B cell (primary cell): Measurements from ENCODE around the gene MAD1L1. TPM values are rescaled to one million over a fixed set of nuclear protein-coding genes. Genes with fewer than 3 reads are reported as not detected.

Experiments
- ATAC-seq: fragments of 200-7000 bp; cut with Tn5 transposase; one replicate; pipeline ENCODE4 v1.10.0; 2021; ENCODE audit warnings: low read depth, mild to moderate bottlenecking, moderate number of reproducible peaks, moderate library complexity
- CTCF ChIA-PET: fragments of 350-600 bp; sonication (Branson Sonifier 250); formaldehyde crosslinking; loops from one replicate; lab custom pipeline; 2021; ENCODE audit warnings: antibody characterized with exemption, inconsistent platforms; lab: Charles Lee
- POLR2A ChIA-PET: fragments of 350-600 bp; sonication (Branson Sonifier 250); formaldehyde crosslinking; loops from one replicate; lab custom pipeline; 2021; ENCODE audit warnings: antibody characterized with exemption; lab: Charles Lee
- DNase-seq: peaks from one replicate; pipeline ENCODE4 v3.0.0; 2013
- H2AFZ ChIP-seq: 2 replicates; pipeline ENCODE4 v1.6.1; 2012; ENCODE audit warnings: mild to moderate bottlenecking, low read depth, low read length; ENCODE audit not compliant: insufficient read depth, poor library complexity, severe bottlenecking
- H3K27ac ChIP-seq, 2 donors: 1 replicate in 1 of 2; 2 replicates in 1 of 2; pipeline ENCODE4 v1.5.1; 2012 to 2013; ENCODE audit warnings: low read length in 2 of 2, mild to moderate bottlenecking in 2 of 2, moderate library complexity in 1 of 2
- H3K27me3 ChIP-seq, 4 experiments: fragments of 200-600 bp in 1 of 4; sonication (generic) in 1 of 4; replicated peaks in 1 of 4; 1 replicate in 2 of 4; 2 replicates in 2 of 4; pipeline versions ENCODE4 v1.6.1 to v1.7.0; 2013 to 2016; ENCODE audit warnings: low read length in 3 of 4, mild to moderate bottlenecking in 2 of 4, mixed read lengths in 1 of 4, moderate library complexity in 1 of 4; ENCODE audit not compliant: insufficient read depth in 4 of 4, control insufficient read depth in 3 of 4; ENCODE audit errors: control extremely low read depth in 1 of 4
- H3K36me3 ChIP-seq, 2 experiments: replicated peaks in 1 of 2; 1 replicate in 1 of 2; 2 replicates in 1 of 2; pipeline versions ENCODE4 v1.6.1 to v1.7.1; 2013; ENCODE audit warnings: low read length in 1 of 2; ENCODE audit not compliant: insufficient read depth in 2 of 2, control insufficient read depth in 1 of 2; ENCODE audit errors: control extremely low read depth in 1 of 2, extremely low read depth in 1 of 2
- H3K4me1 ChIP-seq, 2 donors: fragments of 200-600 bp in 1 of 2; sonication (generic) in 1 of 2; 1 replicate in 1 of 2; 2 replicates in 1 of 2; pipeline versions ENCODE4 v1.5.1 to v1.6.1; 2013 to 2017; ENCODE audit warnings: low read length in 2 of 2; ENCODE audit not compliant: control insufficient read depth in 2 of 2, insufficient read depth in 2 of 2
- H3K4me2 ChIP-seq: replicated peaks from 2 replicates; pipeline ENCODE3; 2012; ENCODE audit warnings: mild to moderate bottlenecking, low read depth, low read length; ENCODE audit not compliant: poor library complexity, severe bottlenecking
- H3K4me3 ChIP-seq, 5 experiments: fragments of 200-600 bp in 1 of 5; sonication (generic) in 1 of 5; 1 replicate in 3 of 5; 2 replicates in 2 of 5; pipeline versions ENCODE4 v1.5.1 to v1.7.0; 2011 to 2016; ENCODE audit warnings: low read length in 4 of 5, mild to moderate bottlenecking in 4 of 5, low read depth in 2 of 5, control low read depth in 1 of 5, moderate library complexity in 1 of 5; ENCODE audit not compliant: insufficient read depth in 1 of 5; ENCODE audit errors: control extremely low read depth in 1 of 5, extremely low read depth in 1 of 5
- H3K79me2 ChIP-seq: fragments of 200-600 bp; sonication (generic); one replicate; pipeline ENCODE4 v1.6.0; 2016; ENCODE audit warnings: low read length; ENCODE audit not compliant: control insufficient read depth, insufficient read depth
- H3K9ac ChIP-seq: fragments of 200-600 bp; sonication (generic); 2 replicates; pipeline ENCODE4 v1.6.1; 2017; ENCODE audit warnings: mild to moderate bottlenecking, low read length, moderate library complexity
- H3K9me3 ChIP-seq, 3 donors: one replicate each; pipeline versions ENCODE4 v1.6.1 to v1.7.1; 2013; ENCODE audit warnings: low read length in 2 of 3; ENCODE audit not compliant: control insufficient read depth in 2 of 3, insufficient read depth in 1 of 3; ENCODE audit errors: control extremely low read depth in 1 of 3
- H4K20me1 ChIP-seq: 2 replicates; pipeline ENCODE4 v1.6.0; 2012; ENCODE audit warnings: mild to moderate bottlenecking, low read length; ENCODE audit not compliant: insufficient read depth, control insufficient read depth, poor library complexity, severe bottlenecking
- H3K27ac Mint-ChIP-seq: one replicate; pipeline ENCODE4 v1.8.0; 2021; ENCODE audit warnings: mixed read lengths
- H3K27me3 Mint-ChIP-seq: one replicate; pipeline ENCODE4 v1.8.0; 2021; ENCODE audit warnings: mixed read lengths
- H3K4me1 Mint-ChIP-seq: one replicate; pipeline ENCODE4 v1.8.0; 2021; ENCODE audit warnings: mixed read lengths
- H3K4me3 Mint-ChIP-seq: one replicate; pipeline ENCODE4 v1.8.0; 2021; ENCODE audit warnings: mixed read lengths
- H3K9me3 Mint-ChIP-seq: one replicate; pipeline ENCODE4 v1.8.0; 2022; ENCODE audit warnings: mixed read lengths; ENCODE audit not compliant: insufficient read depth
- EZH2 ChIP-seq: IDR thresholded peaks from 2 replicates; pipeline ENCODE4 v1.6.1; 2012; ENCODE audit warnings: borderline replicate concordance, low read depth, mild to moderate bottlenecking, moderate library complexity, low read length; ENCODE audit not compliant: insufficient read depth, poor library complexity, severe bottlenecking
- WGBS: methylation state at CpG from one replicate; pipeline ENCODE4 v1.1.5; 2013; ENCODE audit warnings: missing lambda C conversion rate; ENCODE audit not compliant: insufficient coverage; 5-methylcytosine and 5-hydroxymethylcytosine counted together
- intact Hi-C: fragments of 100-400 bp; cut with micrococcal nuclease; formaldehyde crosslinking; loops from one replicate; pipeline ENCODE4 v1.10.0; 2022
- polyA plus RNA-seq: library from polyadenylated mRNA; depleted of rRNA; stranded (reverse); fragments of >200 nt; gene quantifications from 2 replicates; pipeline ENCODE4 v1.2.3, GENCODE V29; 2012
- total RNA-seq, 2 donors: library from RNA; stranded (reverse); fragments of 120-200 nt in 1 of 2; gene quantifications; 1 replicate in 1 of 2; 2 replicates in 1 of 2; pipeline versions ENCODE4 v1.2.3 to v1.2.4, GENCODE V29; 2013 to 2022
- TF ChIP-seq, protein P1 (sequence below): fragments of 200-600 bp; IDR thresholded peaks from one replicate; pipeline ENCODE4 v1.8.0; 2022; ENCODE audit warnings: antibody characterized with exemption, mild to moderate bottlenecking

The MAD1L1 gene
- total and polyA plus RNA-seq, 2 donors (not counting 1 experiment from before 2014, with no cell fraction given) = 86.7 to 110 TPM

DNA sequence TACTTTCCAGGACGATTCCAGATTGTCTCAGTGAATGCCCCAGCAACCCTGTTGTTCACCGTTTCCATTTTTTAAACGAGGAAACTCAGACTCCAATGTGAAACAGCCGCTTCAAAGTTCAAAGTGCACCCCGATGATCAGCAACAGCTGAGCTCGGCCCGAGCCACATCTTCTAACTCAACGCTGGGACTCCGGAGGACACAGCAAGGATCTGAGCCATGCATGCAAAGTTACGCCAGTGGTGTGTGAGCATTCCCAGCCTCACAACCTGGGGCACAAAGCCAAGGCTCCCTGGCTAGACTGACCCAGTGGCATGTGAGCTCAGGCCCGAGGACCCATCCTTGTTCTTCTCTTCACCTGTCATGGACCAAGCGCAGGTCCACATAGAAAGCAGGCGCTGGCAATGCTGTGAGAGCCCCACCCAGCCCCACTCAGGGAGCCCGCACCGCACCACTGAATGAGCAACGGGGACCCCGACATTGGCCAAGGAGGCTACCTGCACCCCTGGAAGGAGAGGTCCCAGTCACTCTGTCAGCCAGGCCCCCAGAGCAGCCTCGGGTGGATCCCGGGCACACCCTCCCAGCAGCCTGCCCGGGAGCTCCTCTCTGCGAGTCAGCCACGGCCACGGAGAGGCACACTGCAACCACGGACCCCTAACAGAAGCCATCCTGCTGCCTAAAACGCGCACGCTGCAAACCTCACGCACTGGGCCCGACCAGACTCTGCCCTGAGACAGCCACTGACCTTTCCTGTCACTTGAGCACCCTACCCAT lies 82.9 kb downstream of the MAD1L1 start:
- Histone ChIP-seq H3K79me2 (peaks cover 13% of the 10 kb centered on the region), H3K27me3 (no peaks in the 10 kb centered on the region), H3K9me3 (no peaks in the 10 kb centered on the region), H2AFZ (no peak overlapping the region), H3K4me1 (no peaks in the 10 kb centered on the region), H3K36me3 (peaks cover 0 to 23% of the 10 kb centered on the region in 2 experiments), H4K20me1 (peaks cover 21% of the 10 kb centered on the region), H3K4me3 (no peak overlapping the region), H3K4me2 (no peak overlapping the region), H3K9ac (no peak overlapping the region), H3K27ac (no peak overlapping the region)
- Mint-ChIP-seq H3K4me1 (peaks cover 5% of the 10 kb centered on the region), H3K4me3 (no peak overlapping the region), H3K27me3 (no peaks in the 10 kb centered on the region), H3K27ac (no peak overlapping the region), H3K9me3 (no peaks in the 10 kb centered on the region)
- WGBS = 97% methylated on average over 29 of the region's 29 CpGs
- no peak for ATAC-seq
- ChIA-PET POLR2A (no interaction called here), CTCF (no interaction called here)
- intact Hi-C loops = no loop called here
- TF ChIP-seq EZH2 = no peak
- TF ChIP-seq, protein P1, sequence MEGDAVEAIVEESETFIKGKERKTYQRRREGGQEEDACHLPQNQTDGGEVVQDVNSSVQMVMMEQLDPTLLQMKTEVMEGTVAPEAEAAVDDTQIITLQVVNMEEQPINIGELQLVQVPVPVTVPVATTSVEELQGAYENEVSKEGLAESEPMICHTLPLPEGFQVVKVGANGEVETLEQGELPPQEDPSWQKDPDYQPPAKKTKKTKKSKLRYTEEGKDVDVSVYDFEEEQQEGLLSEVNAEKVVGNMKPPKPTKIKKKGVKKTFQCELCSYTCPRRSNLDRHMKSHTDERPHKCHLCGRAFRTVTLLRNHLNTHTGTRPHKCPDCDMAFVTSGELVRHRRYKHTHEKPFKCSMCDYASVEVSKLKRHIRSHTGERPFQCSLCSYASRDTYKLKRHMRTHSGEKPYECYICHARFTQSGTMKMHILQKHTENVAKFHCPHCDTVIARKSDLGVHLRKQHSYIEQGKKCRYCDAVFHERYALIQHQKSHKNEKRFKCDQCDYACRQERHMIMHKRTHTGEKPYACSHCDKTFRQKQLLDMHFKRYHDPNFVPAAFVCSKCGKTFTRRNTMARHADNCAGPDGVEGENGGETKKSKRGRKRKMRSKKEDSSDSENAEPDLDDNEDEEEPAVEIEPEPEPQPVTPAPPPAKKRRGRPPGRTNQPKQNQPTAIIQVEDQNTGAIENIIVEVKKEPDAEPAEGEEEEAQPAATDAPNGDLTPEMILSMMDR = no peak
- DNase-seq = no peak

DNA sequence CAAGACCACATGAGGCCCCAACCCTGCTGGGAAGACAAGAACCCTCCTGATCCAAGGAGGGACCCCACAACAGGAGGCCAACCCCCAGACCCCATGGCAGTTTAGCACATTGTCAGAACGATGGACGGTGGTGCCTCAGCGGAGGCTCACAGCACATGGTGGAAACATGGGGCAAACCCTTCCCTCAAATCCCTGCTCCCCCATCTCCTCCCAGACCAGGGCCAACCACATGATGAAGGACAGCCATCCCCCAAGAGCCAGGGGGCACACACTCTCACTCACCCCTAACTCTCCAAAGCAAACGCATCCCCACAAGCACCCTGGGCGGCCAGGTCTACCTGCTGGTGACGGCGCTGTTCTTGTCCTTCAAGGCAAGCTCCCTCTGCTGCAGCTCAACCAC lies 83.9 kb downstream of the MAD1L1 start:
- ChIA-PET POLR2A (no interaction called here), CTCF (no interaction called here)
- TF ChIP-seq, protein P1 = no peak
- TF ChIP-seq EZH2 = no peak
- Histone ChIP-seq H3K9me3 (peaks cover 0 to 3% (median 0%) of the 10 kb centered on the region in 3 donors), H3K4me2 (no peak overlapping the region), H3K27me3 (no peaks in the 10 kb centered on the region), H3K4me1 (no peaks in the 10 kb centered on the region), H3K27ac (no peak overlapping the region), H3K4me3 (no peak overlapping the region), H3K9ac (no peak overlapping the region), H3K79me2 (peaks cover 13% of the 10 kb centered on the region), H4K20me1 (peaks cover 21% of the 10 kb centered on the region), H2AFZ (no peak overlapping the region), H3K36me3 (peaks cover 0 to 24% of the 10 kb centered on the region in 2 experiments)
- intact Hi-C loops = no loop called here
- no peak overlapping the region for H3K4me3 Mint-ChIP-seq
- no peak for ATAC-seq
- no peak overlapping the region for H3K27ac Mint-ChIP-seq
- peaks cover 5% of the 10 kb centered on the region for H3K4me1 Mint-ChIP-seq
- H3K27me3 Mint-ChIP-seq = no peaks in the 10 kb centered on the region
- no peaks in the 10 kb centered on the region for H3K9me3 Mint-ChIP-seq
- no peak for DNase-seq
- 99% methylated on average over 7 of the region's 7 CpGs for WGBS
